Measurements from ENCODE around the gene LRP1B. TPM values are rescaled to one million over a fixed set of nuclear protein-coding genes. Genes with fewer than 3 reads are reported as not detected.

The LRP1B gene
- total and polyA plus RNA-seq, 4 donors, result 0.01 to 0.84 (median 0.17) TPM

GRCh38 chr2:140506606-140507005 is 1624.2 kb downstream of the LRP1B start:
- 92% methylated on average over 2 of the region's 2 CpGs for WGBS
- H3K36me3 ChIP-seq (ENCODE audit: control insufficient read depth in 4 of 4, insufficient read depth in 3 of 4, low read depth in 1 of 4, low read length in 3 of 4), result no peaks in the 10 kb centered on the region
- H3K27ac ChIP-seq (ENCODE audit: low read depth in 1 of 2, low read length in 2 of 2), result no peak overlapping the region
- H3K9ac ChIP-seq (ENCODE audit: low read depth in 1 of 2, low read length in 2 of 2), result no peak overlapping the region
- H3K4me1 ChIP-seq (ENCODE audit: control insufficient read depth in 4 of 4, insufficient read depth in 4 of 4, low read length in 3 of 4), result no peaks in the 10 kb centered on the region
- no peak overlapping the region for H3K4me3 ChIP-seq (ENCODE audit: low read depth in 1 of 3, low read length in 3 of 3)
- DNase-seq (ENCODE audit: low spot score), result no peak
- TF ChIP-seq TAF1 (conservative IDR thresholded peaks at IDR 0.05), result no peak
- TF ChIP-seq RXRA (IDR thresholded peaks at IDR 0.05), result no peak
- TF ChIP-seq, protein P1, sequence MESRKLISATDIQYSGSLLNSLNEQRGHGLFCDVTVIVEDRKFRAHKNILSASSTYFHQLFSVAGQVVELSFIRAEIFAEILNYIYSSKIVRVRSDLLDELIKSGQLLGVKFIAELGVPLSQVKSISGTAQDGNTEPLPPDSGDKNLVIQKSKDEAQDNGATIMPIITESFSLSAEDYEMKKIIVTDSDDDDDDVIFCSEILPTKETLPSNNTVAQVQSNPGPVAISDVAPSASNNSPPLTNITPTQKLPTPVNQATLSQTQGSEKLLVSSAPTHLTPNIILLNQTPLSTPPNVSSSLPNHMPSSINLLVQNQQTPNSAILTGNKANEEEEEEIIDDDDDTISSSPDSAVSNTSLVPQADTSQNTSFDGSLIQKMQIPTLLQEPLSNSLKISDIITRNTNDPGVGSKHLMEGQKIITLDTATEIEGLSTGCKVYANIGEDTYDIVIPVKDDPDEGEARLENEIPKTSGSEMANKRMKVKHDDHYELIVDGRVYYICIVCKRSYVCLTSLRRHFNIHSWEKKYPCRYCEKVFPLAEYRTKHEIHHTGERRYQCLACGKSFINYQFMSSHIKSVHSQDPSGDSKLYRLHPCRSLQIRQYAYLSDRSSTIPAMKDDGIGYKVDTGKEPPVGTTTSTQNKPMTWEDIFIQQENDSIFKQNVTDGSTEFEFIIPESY (IDR thresholded peaks at IDR 0.05), result no peak
- TF ChIP-seq, protein P2, sequence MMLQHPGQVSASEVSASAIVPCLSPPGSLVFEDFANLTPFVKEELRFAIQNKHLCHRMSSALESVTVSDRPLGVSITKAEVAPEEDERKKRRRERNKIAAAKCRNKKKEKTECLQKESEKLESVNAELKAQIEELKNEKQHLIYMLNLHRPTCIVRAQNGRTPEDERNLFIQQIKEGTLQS (IDR thresholded peaks at IDR 0.05), result no peak
- TF ChIP-seq, protein P3, sequence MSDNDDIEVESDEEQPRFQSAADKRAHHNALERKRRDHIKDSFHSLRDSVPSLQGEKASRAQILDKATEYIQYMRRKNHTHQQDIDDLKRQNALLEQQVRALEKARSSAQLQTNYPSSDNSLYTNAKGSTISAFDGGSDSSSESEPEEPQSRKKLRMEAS (IDR thresholded peaks at IDR 0.05), result no peak
- TF ChIP-seq, protein P4, sequence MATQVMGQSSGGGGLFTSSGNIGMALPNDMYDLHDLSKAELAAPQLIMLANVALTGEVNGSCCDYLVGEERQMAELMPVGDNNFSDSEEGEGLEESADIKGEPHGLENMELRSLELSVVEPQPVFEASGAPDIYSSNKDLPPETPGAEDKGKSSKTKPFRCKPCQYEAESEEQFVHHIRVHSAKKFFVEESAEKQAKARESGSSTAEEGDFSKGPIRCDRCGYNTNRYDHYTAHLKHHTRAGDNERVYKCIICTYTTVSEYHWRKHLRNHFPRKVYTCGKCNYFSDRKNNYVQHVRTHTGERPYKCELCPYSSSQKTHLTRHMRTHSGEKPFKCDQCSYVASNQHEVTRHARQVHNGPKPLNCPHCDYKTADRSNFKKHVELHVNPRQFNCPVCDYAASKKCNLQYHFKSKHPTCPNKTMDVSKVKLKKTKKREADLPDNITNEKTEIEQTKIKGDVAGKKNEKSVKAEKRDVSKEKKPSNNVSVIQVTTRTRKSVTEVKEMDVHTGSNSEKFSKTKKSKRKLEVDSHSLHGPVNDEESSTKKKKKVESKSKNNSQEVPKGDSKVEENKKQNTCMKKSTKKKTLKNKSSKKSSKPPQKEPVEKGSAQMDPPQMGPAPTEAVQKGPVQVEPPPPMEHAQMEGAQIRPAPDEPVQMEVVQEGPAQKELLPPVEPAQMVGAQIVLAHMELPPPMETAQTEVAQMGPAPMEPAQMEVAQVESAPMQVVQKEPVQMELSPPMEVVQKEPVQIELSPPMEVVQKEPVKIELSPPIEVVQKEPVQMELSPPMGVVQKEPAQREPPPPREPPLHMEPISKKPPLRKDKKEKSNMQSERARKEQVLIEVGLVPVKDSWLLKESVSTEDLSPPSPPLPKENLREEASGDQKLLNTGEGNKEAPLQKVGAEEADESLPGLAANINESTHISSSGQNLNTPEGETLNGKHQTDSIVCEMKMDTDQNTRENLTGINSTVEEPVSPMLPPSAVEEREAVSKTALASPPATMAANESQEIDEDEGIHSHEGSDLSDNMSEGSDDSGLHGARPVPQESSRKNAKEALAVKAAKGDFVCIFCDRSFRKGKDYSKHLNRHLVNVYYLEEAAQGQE (IDR thresholded peaks at IDR 0.05), result no peak
- no peak for TF ChIP-seq NR2F2 (IDR thresholded peaks at IDR 0.05)
- TF ChIP-seq YY1 (IDR thresholded peaks at IDR 0.05), result no peak
- no peak for TF ChIP-seq FOXA2 (IDR thresholded peaks at IDR 0.05)
- no peaks in the 10 kb centered on the region for H3K27me3 ChIP-seq (ENCODE audit: control insufficient read depth in 4 of 4, insufficient read depth in 4 of 4, low read length in 3 of 4)
- H3K9me3 ChIP-seq (ENCODE audit: control insufficient read depth in 4 of 4, low read length in 3 of 4), result no peaks in the 10 kb centered on the region

DNA sequence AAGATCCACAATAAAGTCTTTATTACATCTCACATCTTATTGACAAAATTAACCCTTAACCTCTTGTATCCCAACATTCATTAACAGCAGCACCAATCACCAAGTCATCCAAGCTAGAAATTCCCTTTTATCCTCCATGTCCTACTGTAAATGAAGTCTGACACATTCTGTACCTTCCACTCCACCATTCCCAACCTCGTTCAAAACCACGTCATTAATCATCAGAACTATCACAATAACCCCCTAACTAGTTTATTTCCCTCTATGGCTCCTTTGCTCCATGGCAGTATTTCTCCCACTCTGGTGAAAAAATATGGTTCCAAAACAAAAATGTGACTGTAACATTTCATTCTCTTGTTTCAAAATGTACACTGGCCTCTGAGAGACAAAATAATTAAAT is 1626.2 kb downstream of the LRP1B start:
- 73% methylated on average over 2 of the region's 2 CpGs for WGBS
- no peak overlapping the region for H3K9ac ChIP-seq (ENCODE audit: low read depth in 1 of 2, low read length in 2 of 2)
- no peak overlapping the region for H3K27ac ChIP-seq (ENCODE audit: low read depth in 1 of 2, low read length in 2 of 2)
- H3K27me3 ChIP-seq (ENCODE audit: control insufficient read depth in 4 of 4, insufficient read depth in 4 of 4, low read length in 3 of 4), result no peaks in the 10 kb centered on the region
- no peaks in the 10 kb centered on the region for H3K36me3 ChIP-seq (ENCODE audit: control insufficient read depth in 4 of 4, insufficient read depth in 3 of 4, low read depth in 1 of 4, low read length in 3 of 4)
- no peak for DNase-seq (ENCODE audit: low spot score)
- H3K4me1 ChIP-seq (ENCODE audit: control insufficient read depth in 4 of 4, insufficient read depth in 4 of 4, low read length in 3 of 4), result no peaks in the 10 kb centered on the region
- no peaks in the 10 kb centered on the region for H3K9me3 ChIP-seq (ENCODE audit: control insufficient read depth in 4 of 4, low read length in 3 of 4)
- no peak for TF ChIP-seq HNF4G (IDR thresholded peaks at IDR 0.05)
- TF ChIP-seq FOXA2 (IDR thresholded peaks at IDR 0.05), result no peak
- TF ChIP-seq, protein P4 (IDR thresholded peaks at IDR 0.05), result no peak
- TF ChIP-seq NR2F2 (IDR thresholded peaks at IDR 0.05), result no peak
- TF ChIP-seq, protein P1 (IDR thresholded peaks at IDR 0.05), result no peak
- TF ChIP-seq, protein P2 (IDR thresholded peaks at IDR 0.05), result no peak
- no peak for TF ChIP-seq EGR1 (IDR thresholded peaks at IDR 0.05; ENCODE audit: low read depth in 2 of 2)
- no peak for TF ChIP-seq RAD21 (IDR thresholded peaks at IDR 0.05)
- no peak for TF ChIP-seq HNF4A (conservative IDR thresholded peaks at IDR 0.05)
- no peak for TF ChIP-seq CTCF (IDR thresholded peaks at IDR 0.05; ENCODE audit: low read depth, low read length, missing input control)
- TF ChIP-seq FOXA1 (IDR thresholded peaks at IDR 0.05), result no peak
- TF ChIP-seq, protein P3 (IDR thresholded peaks at IDR 0.05), result no peak
- no peak for TF ChIP-seq JUND (IDR thresholded peaks at IDR 0.05)
- TF ChIP-seq YY1 (IDR thresholded peaks at IDR 0.05), result no peak
- no peak for TF ChIP-seq TAF1 (conservative IDR thresholded peaks at IDR 0.05)
- TF ChIP-seq GABPA (IDR thresholded peaks at IDR 0.05 in 1 of 2, conservative IDR thresholded peaks at IDR 0.05 in 1 of 2), result no peak
- no peak overlapping the region for H3K4me3 ChIP-seq (ENCODE audit: low read depth in 1 of 3, low read length in 3 of 3)
